ENCODE data around the gene TAF11.
"Not testable (repeated sequence)": the region's sequence is repeated elsewhere in the genome, so short reads cannot be mapped to it uniquely, and the experiment has no call there.

TAF11 gene

GRCh38 chr6:34904990-34905613 lies 17.3 kb upstream of the TAF11 start:
- DNase-seq (ENCODE audit: low read depth), result no peak

DNA sequence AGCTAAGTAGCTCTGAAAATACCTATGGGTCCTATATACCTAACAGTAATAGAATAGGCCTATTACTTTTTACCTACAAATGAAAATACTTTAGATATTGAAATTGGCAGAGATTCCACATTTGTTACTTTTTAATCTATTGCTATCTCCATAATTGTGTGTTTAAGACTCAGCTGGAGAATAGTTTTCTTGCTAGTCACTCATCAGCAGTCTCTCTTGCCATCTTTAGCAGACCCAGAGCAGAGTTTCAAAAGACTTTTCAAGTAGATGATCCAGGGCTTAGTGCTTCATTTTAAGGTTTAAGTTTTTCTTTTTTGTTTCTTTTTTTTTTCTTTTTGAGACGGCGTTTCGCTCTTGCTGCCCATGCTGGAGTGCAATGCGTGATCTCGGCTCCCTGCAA lies 14.1 kb upstream of the TAF11 start:
- DNase-seq (ENCODE audit: low read depth), result no peak

- no peak for DNase-seq (ENCODE audit: low read depth)
These were observed 12.6 kb upstream of the TAF11 start for GRCh38 chr6:34900321-34901031.

GRCh38 chr6:34899748-34900147 lies 11.9 kb upstream of the TAF11 start:
- DNase-seq (ENCODE audit: low read depth), result not testable (repeated sequence)

DNA sequence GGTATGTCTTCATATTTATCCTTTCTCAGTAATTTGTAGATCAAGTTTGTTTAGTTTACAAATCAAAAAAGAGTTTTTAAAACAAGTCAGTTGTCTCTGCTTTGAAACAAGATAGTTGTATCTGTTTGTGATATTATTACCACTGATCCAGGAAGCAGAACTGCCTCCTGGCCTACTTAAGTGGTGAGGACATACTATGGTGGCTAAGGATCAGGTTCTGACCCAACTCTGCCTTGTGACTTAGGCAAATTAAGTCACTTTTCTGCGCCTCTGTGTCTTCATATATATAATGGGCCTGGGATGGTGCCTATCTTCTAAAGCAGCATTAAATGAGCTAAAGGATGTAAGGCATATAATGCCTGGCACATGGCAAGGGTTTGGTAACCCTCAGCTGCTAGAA lies 9.9 kb upstream of the TAF11 start:
- DNase-seq (ENCODE audit: low read depth), result no peak

GRCh38 chr6:34897130-34897529 lies 9.3 kb upstream of the TAF11 start:
- DNase-seq (ENCODE audit: low read depth), result no peak

GRCh38 chr6:34894693-34895092 lies 6.9 kb upstream of the TAF11 start:
- no peak for DNase-seq (ENCODE audit: low read depth)

DNA sequence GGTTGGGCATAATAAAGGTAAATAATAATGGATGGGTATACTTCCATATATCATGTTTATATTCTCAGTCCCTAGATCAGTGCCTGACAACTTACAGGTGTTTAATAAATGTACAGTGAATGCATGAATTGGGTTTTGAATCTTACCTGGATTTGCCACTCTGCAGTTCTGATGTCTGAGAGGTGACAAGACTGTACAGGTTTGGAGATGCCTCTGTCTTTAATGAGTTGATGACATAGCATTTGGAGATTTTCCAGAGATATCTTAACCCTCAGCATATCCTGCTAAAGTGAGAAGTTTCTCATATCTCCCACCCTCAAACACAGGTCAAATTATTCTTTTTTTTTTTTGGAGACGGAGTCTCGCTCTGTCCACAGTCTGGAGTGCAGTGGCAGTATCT lies 3.5 kb upstream of the TAF11 start:
- no peak for DNase-seq (ENCODE audit: low read depth)

GRCh38 chr6:34890533-34890925 lies 2.7 kb upstream of the TAF11 start:
- DNase-seq (ENCODE audit: low read depth), result no peak

DNA sequence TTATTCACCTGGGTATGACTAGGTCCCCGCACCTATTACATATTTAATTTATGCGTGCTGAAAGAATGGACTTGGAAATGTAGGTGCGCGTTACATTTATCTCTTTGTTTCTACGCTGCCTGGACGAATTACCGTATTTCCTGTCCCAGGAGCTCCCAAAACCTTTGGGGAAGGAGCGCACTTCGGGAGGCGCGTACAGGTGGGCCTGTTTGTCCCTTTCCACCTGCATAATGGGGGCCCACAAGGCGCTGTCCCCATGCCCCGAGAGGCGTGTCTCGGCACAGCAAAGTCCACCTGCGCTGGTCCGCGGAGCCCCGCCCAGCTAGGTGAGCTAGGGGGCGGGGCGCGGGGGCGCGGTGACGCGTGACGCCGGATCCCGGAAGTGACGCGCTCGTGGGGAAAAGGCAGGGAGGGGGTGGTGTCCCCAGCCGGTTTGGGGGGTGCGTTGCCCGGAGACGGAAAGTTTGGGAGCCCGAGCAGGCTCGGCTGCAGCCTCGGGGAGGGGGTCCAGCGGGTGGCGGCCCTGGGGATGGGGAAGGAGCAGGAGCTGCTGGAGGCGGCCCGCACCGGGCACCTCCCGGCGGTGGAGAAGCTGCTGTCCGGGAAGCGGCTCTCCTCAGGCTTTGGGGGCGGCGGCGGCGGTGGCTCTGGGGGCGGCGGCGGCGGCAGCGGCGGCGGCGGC lies 1.2 kb upstream of the TAF11 start, which contains the start of gene ANKS1A:
ANKS1A (plus strand) TSS at position 382 of the 682 bp plus-strand sequence; CDS start at position 530, 148 bp downstream.
- DNase-seq (ENCODE audit: low read depth), result peak; percentile 92

GRCh38 chr6:34888514-34888856 lies 643 bp upstream of the TAF11 start:
- no peak for DNase-seq (ENCODE audit: low read depth)

DNA sequence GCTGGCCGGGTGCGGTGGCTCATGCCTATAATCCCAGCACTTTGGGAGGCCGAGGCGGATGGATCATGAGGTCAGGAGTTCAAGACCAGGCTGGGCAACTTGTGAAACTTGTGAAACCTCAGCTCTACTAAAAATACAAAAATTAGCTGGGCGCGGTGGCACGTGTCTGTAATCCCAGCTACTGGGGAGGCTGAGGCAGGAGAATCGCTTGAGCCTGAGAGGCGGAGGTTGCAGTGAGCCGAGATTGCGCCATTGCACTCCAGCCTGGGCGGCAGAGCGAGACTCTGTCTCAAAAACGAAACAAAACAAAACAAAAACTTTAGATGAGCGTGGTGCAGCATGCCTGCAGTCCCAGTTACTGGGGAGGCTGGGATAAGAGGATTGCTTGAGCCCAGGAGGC lies 2.0 kb downstream of the TAF11 start:
- DNase-seq (ENCODE audit: low read depth), result not testable (repeated sequence)

DNA sequence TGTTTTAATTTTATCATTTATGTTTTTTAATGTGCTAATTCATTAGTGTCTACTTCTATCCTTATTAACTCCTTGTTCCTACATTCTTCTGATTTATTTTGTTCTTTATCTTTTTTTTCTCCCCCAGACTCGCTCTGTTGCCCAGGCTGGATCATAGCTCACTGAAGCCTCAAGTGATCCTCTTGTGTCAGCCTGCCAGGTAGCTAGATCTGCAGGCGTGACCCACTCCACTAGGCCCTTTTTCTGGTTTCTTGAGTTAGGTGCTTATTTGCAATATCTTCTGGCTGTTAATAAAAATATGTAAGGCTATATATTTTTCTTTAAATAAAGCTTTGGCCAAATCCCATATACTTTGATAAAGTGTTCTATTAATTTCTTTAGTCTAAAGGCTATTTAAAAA lies 2.8 kb downstream of the TAF11 start:
- DNase-seq (ENCODE audit: low read depth), result no peak

DNA sequence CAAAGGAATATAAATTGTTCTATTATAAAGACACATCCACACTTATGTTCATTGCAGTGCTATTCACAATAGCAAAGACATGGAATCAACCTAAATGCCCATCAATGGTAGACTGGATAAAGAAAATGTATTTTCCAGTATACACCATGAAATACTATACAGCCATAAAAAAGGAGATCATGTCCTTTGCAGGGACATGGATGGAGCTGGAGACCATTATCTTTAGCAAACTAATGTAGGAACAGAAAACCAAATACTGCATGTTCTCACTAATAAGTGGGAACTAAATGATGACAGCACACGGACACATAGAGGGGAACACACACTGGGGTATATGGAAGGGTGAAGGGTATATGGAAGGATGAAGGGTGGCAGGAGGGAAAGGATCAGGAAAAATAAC lies 3.8 kb downstream of the TAF11 start:
- DNase-seq (ENCODE audit: low read depth), result not testable (repeated sequence)

GRCh38 chr6:34877869-34878485 lies 9.9 kb downstream of the TAF11 start:
- no peak for DNase-seq (ENCODE audit: low read depth)

DNA sequence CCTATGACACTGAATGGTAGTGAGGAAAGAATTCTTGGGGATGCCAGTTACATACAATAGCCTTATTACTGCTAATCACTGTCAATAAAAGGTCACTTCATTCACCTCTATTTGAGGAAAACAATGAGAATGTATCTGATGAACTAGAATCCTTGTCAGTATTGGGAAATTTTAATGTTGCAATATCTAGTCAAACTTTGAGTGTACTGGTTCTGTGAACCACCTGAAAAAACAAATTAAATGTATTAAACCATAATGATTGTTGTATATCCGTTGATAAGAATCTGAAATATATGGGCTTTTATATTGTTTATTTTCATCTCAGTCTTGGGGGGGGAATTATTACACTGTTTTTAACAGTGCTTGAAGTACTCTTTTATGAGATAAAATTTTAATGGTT lies 10.6 kb downstream of the TAF11 start:
- no peak for DNase-seq (ENCODE audit: low read depth)

GRCh38 chr6:34876472-34876871 lies 11.4 kb downstream of the TAF11 start:
- no peak for DNase-seq (ENCODE audit: low read depth)

- no peak for DNase-seq (ENCODE audit: low read depth)
These were observed 12.3 kb downstream of the TAF11 start for GRCh38 chr6:34875292-34876213.

- no peak for DNase-seq (ENCODE audit: low read depth)
These were observed 15.5 kb downstream of the TAF11 start for GRCh38 chr6:34872332-34872731.

GRCh38 chr6:34871853-34872252 lies 16.0 kb downstream of the TAF11 start:
- no peak for DNase-seq (ENCODE audit: low read depth)

GRCh38 chr6:34867484-34867883 lies 20.4 kb downstream of the TAF11 start:
- DNase-seq (ENCODE audit: low read depth), result no peak

GRCh38 chr6:34866509-34866908 lies 21.3 kb downstream of the TAF11 start:
- DNase-seq (ENCODE audit: low read depth), result no peak

All from activated T-cell treated with anti-CD3 and anti-CD28 coated beads for 1 hour (primary cell).